Loucy (cell line): ENCODE data around the gene ILK.

ENCODE experiments used
- H2AFZ ChIP-seq: fragments of 200-600 bp; sonication (generic); 2 replicates; pipeline ENCODE4 v1.6.0; 2016; ENCODE audit warnings: antibody characterized with exemption, mild to moderate bottlenecking, low read length, moderate library complexity
- H3F3A ChIP-seq: fragments of 200-600 bp; 2 replicates; pipeline ENCODE4 v1.6.0; 2016; ENCODE audit warnings: antibody characterized with exemption, low read depth, mild to moderate bottlenecking
- H3K27me3 ChIP-seq: fragments of 200-600 bp; sonication (generic); 2 replicates; pipeline ENCODE4 v1.6.1; 2014; ENCODE audit warnings: low read length, mild to moderate bottlenecking; ENCODE audit not compliant: insufficient read depth, poor library complexity, severe bottlenecking
- H3K36me3 ChIP-seq: fragments of 200-600 bp; sonication (generic); 2 replicates; pipeline ENCODE4 v1.6.1; 2016; ENCODE audit warnings: low read length; ENCODE audit not compliant: insufficient read depth
- H3K4me1 ChIP-seq: fragments of 200-600 bp; sonication (generic); 2 replicates; pipeline ENCODE4 v1.5.1; 2014; ENCODE audit warnings: low read length, mild to moderate bottlenecking; ENCODE audit not compliant: insufficient read depth, poor library complexity, severe bottlenecking
- H3K4me2 ChIP-seq: fragments of 200-600 bp; sonication (generic); 2 replicates; pipeline ENCODE4 v1.6.0; 2014; ENCODE audit warnings: antibody characterized with exemption, low read length, low read depth, mild to moderate bottlenecking; ENCODE audit not compliant: poor library complexity, severe bottlenecking
- H3K4me3 ChIP-seq: fragments of 200-600 bp; sonication (generic); 2 replicates; pipeline ENCODE4 v1.5.1; 2014; ENCODE audit warnings: low read length, mild to moderate bottlenecking, mixed read lengths; ENCODE audit not compliant: poor library complexity, severe bottlenecking
- H3K79me2 ChIP-seq: fragments of 200-600 bp; sonication (generic); 2 replicates; pipeline ENCODE4 v1.6.1; 2014; ENCODE audit warnings: low read length; ENCODE audit not compliant: insufficient read depth
- H3K9ac ChIP-seq: fragments of 200-600 bp; sonication (generic); 2 replicates; pipeline ENCODE4 v1.6.0; 2014; ENCODE audit warnings: mild to moderate bottlenecking, low read depth, low read length, moderate library complexity; ENCODE audit not compliant: poor library complexity, severe bottlenecking
- H3K9me2 ChIP-seq: fragments of 200-600 bp; sonication (generic); replicated peaks from 2 replicates; pipeline ENCODE4 v1.6.1; 2016; ENCODE audit warnings: low read depth, low read length, mixed read lengths
- H3K9me3 ChIP-seq: fragments of 200-600 bp; sonication (generic); 2 replicates; pipeline ENCODE4 v1.6.1; 2014; ENCODE audit warnings: mild to moderate bottlenecking, antibody characterized with exemption, low read length, low read depth; ENCODE audit not compliant: insufficient read depth
- H4K20me1 ChIP-seq: fragments of 200-600 bp; sonication (generic); 2 replicates; pipeline ENCODE4 v1.6.0; 2014; ENCODE audit warnings: antibody characterized with exemption, low read length, mild to moderate bottlenecking; ENCODE audit not compliant: insufficient read depth, poor library complexity, severe bottlenecking
- EZH2phosphoT487 ChIP-seq: fragments of 200-600 bp; IDR thresholded peaks from 2 replicates; pipeline ENCODE4 v1.6.1; 2018; ENCODE audit warnings: antibody characterized with exemption, mild to moderate bottlenecking, moderate library complexity, borderline replicate concordance
- TF ChIP-seq, protein P1 (sequence below): fragments of 200-600 bp; sonication (generic); conservative IDR thresholded peaks from 2 replicates; pipeline ENCODE4 v1.5.1; 2014; ENCODE audit warnings: mild to moderate bottlenecking, antibody characterized with exemption, low read length

Gene ILK

DNA sequence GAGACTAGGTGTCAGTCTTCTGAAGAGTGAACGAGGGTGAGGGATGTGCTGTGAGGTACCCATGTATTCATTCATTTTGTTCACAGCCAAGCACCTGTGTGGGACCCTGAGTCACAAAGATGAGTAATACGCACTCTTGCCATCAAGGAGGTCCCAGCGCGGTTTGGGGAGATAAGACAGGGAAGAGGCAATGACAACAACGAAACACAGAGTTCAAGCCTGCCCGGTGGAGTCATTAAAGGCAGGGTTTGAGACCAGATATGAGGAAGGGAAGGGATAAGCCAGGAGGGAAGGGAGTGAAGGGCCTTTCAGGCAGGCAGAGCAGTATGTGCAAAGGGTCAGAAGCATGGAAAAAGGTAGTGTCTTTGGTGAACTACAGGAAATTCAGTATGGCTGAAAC is 47.4 kb downstream of the ILK start:
- Histone ChIP-seq H3K79me2 (no peaks in the 10 kb centered on the region), H3K4me1 (peaks cover 21% of the 10 kb centered on the region), H3F3A (no peaks in the 10 kb centered on the region), H3K27me3 (no peaks in the 10 kb centered on the region), H3K9me3 (no peaks in the 10 kb centered on the region), H3K36me3 (no peaks in the 10 kb centered on the region), H3K9me2 (no peaks in the 10 kb centered on the region), H2AFZ (no peak overlapping the region), H3K9ac (no peak overlapping the region), H4K20me1 (no peaks in the 10 kb centered on the region), H3K4me3 (no peak overlapping the region), H3K4me2 (no peak overlapping the region)
- TF ChIP-seq, protein P1, sequence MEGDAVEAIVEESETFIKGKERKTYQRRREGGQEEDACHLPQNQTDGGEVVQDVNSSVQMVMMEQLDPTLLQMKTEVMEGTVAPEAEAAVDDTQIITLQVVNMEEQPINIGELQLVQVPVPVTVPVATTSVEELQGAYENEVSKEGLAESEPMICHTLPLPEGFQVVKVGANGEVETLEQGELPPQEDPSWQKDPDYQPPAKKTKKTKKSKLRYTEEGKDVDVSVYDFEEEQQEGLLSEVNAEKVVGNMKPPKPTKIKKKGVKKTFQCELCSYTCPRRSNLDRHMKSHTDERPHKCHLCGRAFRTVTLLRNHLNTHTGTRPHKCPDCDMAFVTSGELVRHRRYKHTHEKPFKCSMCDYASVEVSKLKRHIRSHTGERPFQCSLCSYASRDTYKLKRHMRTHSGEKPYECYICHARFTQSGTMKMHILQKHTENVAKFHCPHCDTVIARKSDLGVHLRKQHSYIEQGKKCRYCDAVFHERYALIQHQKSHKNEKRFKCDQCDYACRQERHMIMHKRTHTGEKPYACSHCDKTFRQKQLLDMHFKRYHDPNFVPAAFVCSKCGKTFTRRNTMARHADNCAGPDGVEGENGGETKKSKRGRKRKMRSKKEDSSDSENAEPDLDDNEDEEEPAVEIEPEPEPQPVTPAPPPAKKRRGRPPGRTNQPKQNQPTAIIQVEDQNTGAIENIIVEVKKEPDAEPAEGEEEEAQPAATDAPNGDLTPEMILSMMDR = no peak
- no peak for TF ChIP-seq EZH2phosphoT487

DNA sequence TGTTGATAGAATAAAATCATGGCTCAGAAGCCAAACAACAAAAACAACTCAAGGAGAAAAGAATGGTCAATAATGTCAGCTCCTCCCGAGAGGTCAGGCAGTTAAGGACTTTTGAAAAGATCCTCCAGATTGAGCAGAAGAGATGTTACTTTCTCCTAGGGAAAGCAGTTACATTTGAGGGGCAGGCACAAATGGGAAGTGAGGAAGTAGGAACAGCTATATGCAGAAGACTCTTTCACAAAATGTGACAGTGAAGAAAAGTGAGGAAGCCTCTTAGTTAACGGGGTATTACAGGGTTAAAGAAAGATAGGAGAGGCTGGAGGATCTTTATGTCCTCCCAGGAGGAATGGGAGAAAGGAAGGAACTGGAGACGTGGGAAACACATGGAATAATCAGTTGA is 48.6 kb downstream of the ILK start:
- Histone ChIP-seq H3K79me2 (no peaks in the 10 kb centered on the region), H3K9ac (no peak overlapping the region), H3F3A (no peaks in the 10 kb centered on the region), H4K20me1 (no peaks in the 10 kb centered on the region), H3K9me3 (no peaks in the 10 kb centered on the region), H3K4me2 (no peak overlapping the region), H3K4me1 (peaks cover 9% of the 10 kb centered on the region), H2AFZ (no peak overlapping the region), H3K4me3 (no peak overlapping the region), H3K27me3 (no peaks in the 10 kb centered on the region), H3K36me3 (no peaks in the 10 kb centered on the region), H3K9me2 (no peaks in the 10 kb centered on the region)
- TF ChIP-seq, protein P1 = no peak
- no peak for TF ChIP-seq EZH2phosphoT487

DNA sequence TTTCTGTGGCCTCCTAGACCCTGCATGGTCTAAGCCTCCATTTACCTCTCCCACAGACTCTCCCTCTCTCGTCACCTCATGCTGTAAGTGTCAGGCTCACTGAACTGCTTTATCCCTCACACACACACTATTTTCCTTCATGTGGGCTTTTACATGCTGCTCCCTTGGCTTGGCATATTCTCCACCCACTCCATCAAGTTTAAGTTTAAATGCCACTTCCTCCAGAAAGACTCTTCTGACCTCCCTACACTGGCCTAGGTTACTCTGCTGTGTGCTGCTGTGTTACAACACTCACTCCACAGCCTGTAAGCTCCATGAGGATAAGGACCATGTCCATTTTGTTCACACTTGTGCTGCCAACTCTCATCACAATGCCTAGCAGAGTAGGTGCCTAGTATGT is 49.5 kb downstream of the ILK start:
- H3K9me2 ChIP-seq = no peaks in the 10 kb centered on the region
- no peak overlapping the region for H3K4me3 ChIP-seq
- no peak overlapping the region for H3K4me2 ChIP-seq

More for the DNA sequence above, 49.5 kb downstream of the ILK start:
- Histone ChIP-seq H3K9ac (no peak overlapping the region), H4K20me1 (no peaks in the 10 kb centered on the region), H2AFZ (no peak overlapping the region), H3K4me1 (peaks cover under 1% of the 10 kb centered on the region), H3K36me3 (no peaks in the 10 kb centered on the region), H3F3A (no peaks in the 10 kb centered on the region), H3K27me3 (no peaks in the 10 kb centered on the region), H3K79me2 (no peaks in the 10 kb centered on the region), H3K9me3 (no peaks in the 10 kb centered on the region)
- TF ChIP-seq, protein P1 = no peak
- no peak for TF ChIP-seq EZH2phosphoT487
